K562 (cell line): ENCODE results near the gene SORCS1. TPM values are rescaled to one million over a fixed set of nuclear protein-coding genes. Genes with fewer than 3 reads are reported as not detected.

Experiments used
- ATAC-seq: fragments of 200-7000 bp; cut with Tn5 transposase; 3 replicates; pipeline ENCODE4 v1.9.1; 2020; ENCODE audit warnings: moderate library complexity
- BruUV-seq: library from RNA; stranded (reverse); fragments of 400-500 nt; replicated peaks from 2 replicates; lab custom pipeline; 2021; lab: Mats Ljungman, UMichigan
- CTCF ChIA-PET: fragments of 300-600 bp; formaldehyde crosslinking; extraction: SDS; loops from one replicate; lab custom pipeline; 2021; ENCODE audit warnings: low intra/inter-chr PET ratio; lab: Yijun Ruan, JAX
- POLR2A ChIA-PET: fragments of 300-600, 350-650 bp; sonication (Branson Sonifier 250); formaldehyde crosslinking; extraction: SDS; loops from one replicate; lab custom pipeline; 2021; ENCODE audit warnings: antibody characterized with exemption, inconsistent platforms; lab: Yijun Ruan, JAX
- DNase-seq, 4 experiments: peaks; one replicate each; pipeline versions ENCODE4 v3.0.0 to v3.0.0-alpha.2; 2011 to 2018; ENCODE audit warnings: low spot score in 3 of 4, mixed read lengths in 3 of 4; ENCODE audit errors: extremely low read depth in 1 of 4
- FAIRE-seq: peaks from 2 replicates; lab custom pipeline; 2011; peaks lifted over from hg19 to GRCh38; lab: Jason Lieb, UNC
- H2AFZ ChIP-seq: 2 replicates; pipeline ENCODE4 v1.6.0; 2011; ENCODE audit warnings: low read depth, low read length, control low read depth, inconsistent platforms
- H3K27ac ChIP-seq: fragments of 200-600 bp; 3 replicates; pipeline ENCODE4 v1.8.0; 2011; ENCODE audit warnings: low read depth, mild to moderate bottlenecking, control low read depth, inconsistent platforms, low read length, moderate library complexity, mixed read lengths; ENCODE audit errors: extremely low read depth
- H3K27me3 ChIP-seq, 2 experiments: fragments of 300-600 bp in 1 of 2; 2 replicates in 1 of 2; 3 replicates in 1 of 2; pipeline versions ENCODE4 v1.6.0 to v1.8.0; 2011; ENCODE audit warnings: inconsistent platforms in 2 of 2, low read length in 2 of 2, mild to moderate bottlenecking in 1 of 2, mixed read lengths in 1 of 2, moderate library complexity in 1 of 2; ENCODE audit not compliant: control insufficient read depth in 2 of 2, insufficient read depth in 2 of 2
- H3K36me3 ChIP-seq: fragments of 300-600 bp; 3 replicates; pipeline ENCODE4 v1.8.0; 2011; ENCODE audit warnings: mild to moderate bottlenecking, low read length, inconsistent platforms; ENCODE audit not compliant: control insufficient read depth, insufficient read depth
- H3K4me1 ChIP-seq, 2 experiments: fragments of 200-600 bp in 1 of 2; replicated peaks in 1 of 2; 2 replicates in 1 of 2; 3 replicates in 1 of 2; pipeline versions ENCODE4 v1.5.1 to v1.8.0; 2011; ENCODE audit warnings: inconsistent platforms in 2 of 2, low read length in 2 of 2, mild to moderate bottlenecking in 1 of 2, mixed read lengths in 1 of 2, moderate library complexity in 1 of 2; ENCODE audit not compliant: control insufficient read depth in 2 of 2, insufficient read depth in 2 of 2
- H3K4me2 ChIP-seq: 2 replicates; pipeline ENCODE4 v1.6.1; 2011; ENCODE audit warnings: low read length, control low read depth, inconsistent platforms, mixed read lengths; ENCODE audit not compliant: insufficient read depth
- H3K4me3 ChIP-seq: fragments of 200-600 bp; sonication (generic), shearing (Covaris generic); 2 replicates; pipeline ENCODE4 v1.5.1; 2016; ENCODE audit warnings: control low read depth, inconsistent platforms
- H3K79me2 ChIP-seq: fragments of 200-600 bp; 3 replicates; pipeline ENCODE4 v1.8.0; 2011; ENCODE audit warnings: low read length, inconsistent platforms; ENCODE audit not compliant: control insufficient read depth, insufficient read depth
- H3K9ac ChIP-seq, 2 experiments: 2 replicates each; pipeline versions ENCODE4 v1.6.0 to v1.6.1; 2011; ENCODE audit warnings: low read depth in 2 of 2, low read length in 2 of 2, control low read depth in 1 of 2, inconsistent platforms in 1 of 2, mild to moderate bottlenecking in 1 of 2, mixed read lengths in 1 of 2; ENCODE audit not compliant: insufficient read depth in 1 of 2
- H3K9me1 ChIP-seq: one replicate; pipeline ENCODE4 v1.6.0; 2011; ENCODE audit warnings: inconsistent platforms, mild to moderate bottlenecking, low read length, moderate library complexity; ENCODE audit not compliant: control insufficient read depth, insufficient read depth
- H3K9me3 ChIP-seq: replicated peaks from 2 replicates; pipeline ENCODE4 v1.5.1; 2011; ENCODE audit warnings: low read depth, low read length, inconsistent platforms; ENCODE audit not compliant: control insufficient read depth, insufficient read depth
- H4K20me1 ChIP-seq: replicated peaks from 2 replicates; pipeline ENCODE4 v1.6.1; 2011; ENCODE audit warnings: low read length, inconsistent platforms, mixed read lengths; ENCODE audit not compliant: control insufficient read depth, insufficient read depth
- COPS2 ChIP-seq: fragments of 450-650 bp; conservative IDR thresholded peaks from 2 replicates; pipeline ENCODE4 v1.6.1; 2016; ENCODE audit warnings: mild to moderate bottlenecking, moderate library complexity
- DIDO1 ChIP-seq: fragments of 450-650 bp; IDR thresholded peaks from 2 replicates; pipeline ENCODE4 v1.6.1; 2016; ENCODE audit warnings: low read depth, missing biosample characterization, missing genetic modification characterization
- ETS1 ChIP-seq: conservative IDR thresholded peaks from 2 replicates; pipeline ENCODE4 v1.6.1; 2011; ENCODE audit warnings: low read depth, mild to moderate bottlenecking, low read length; ENCODE audit not compliant: control insufficient read depth
- GABPA ChIP-seq: fragments of 200-800 bp; sonication (Bioruptor generic); conservative IDR thresholded peaks from 2 replicates; pipeline ENCODE4 v1.6.1; 2016; ENCODE audit warnings: low read depth, missing genetic modification characterization, missing compliant biosample characterization
- GTF3C2 ChIP-seq: IDR thresholded peaks from 3 replicates; pipeline ENCODE4 v1.6.1; 2011; ENCODE audit warnings: borderline replicate concordance, mild to moderate bottlenecking, moderate library complexity; ENCODE audit not compliant: insufficient read length; ENCODE audit errors: extremely low read depth
- LCOR ChIP-seq: sonication (generic); formaldehyde crosslinking; IDR thresholded peaks from 2 replicates; pipeline ENCODE4 v1.8.0; 2022; ENCODE audit warnings: mild to moderate bottlenecking, missing genetic modification reagents
- MEF2D ChIP-seq: conservative IDR thresholded peaks from 2 replicates; pipeline ENCODE4 v1.6.1; 2016; ENCODE audit warnings: low read depth, missing genetic modification characterization, missing compliant biosample characterization
- NFE2 ChIP-seq: IDR thresholded peaks from 2 replicates; pipeline ENCODE4 v1.6.1; 2014; ENCODE audit warnings: antibody characterized with exemption, low read depth
- PHB ChIP-seq: fragments of 250-450 bp; sonication (Bioruptor Pico); IDR thresholded peaks from 2 replicates; pipeline ENCODE4 v1.5.0; 2021
- PHF20 ChIP-seq: fragments of 450-650 bp; IDR thresholded peaks from 2 replicates; pipeline ENCODE4 v1.6.1; 2018; ENCODE audit not compliant: partially characterized antibody
- POLR2G ChIP-seq: fragments of 200-400 bp; formaldehyde crosslinking; IDR thresholded peaks from 2 replicates; pipeline ENCODE4 v1.6.1; 2017; ENCODE audit warnings: low read depth, mild to moderate bottlenecking, antibody characterized with exemption, low read length, moderate library complexity
- TCF7L2 ChIP-seq: fragments of 150-350 bp; IDR thresholded peaks from 2 replicates; pipeline ENCODE4 v1.6.1; 2016; ENCODE audit warnings: low read depth, mild to moderate bottlenecking, low read length, moderate library complexity
- VEZF1 ChIP-seq: fragments of 200-800 bp; sonication (Bioruptor generic); IDR thresholded peaks from 2 replicates; pipeline ENCODE4 v1.6.1; 2017; ENCODE audit warnings: missing genetic modification characterization, missing compliant biosample characterization
- ZBTB33 ChIP-seq: sonication (generic); formaldehyde crosslinking; IDR thresholded peaks from 2 replicates; pipeline ENCODE4 v1.8.1; 2023; ENCODE audit warnings: mild to moderate bottlenecking, missing genetic modification reagents
- WGBS: fragments of 100-300 bp; shearing (Covaris generic); methylation state at CpG from one replicate; pipeline ENCODE4 v1.1.6; 2016; ENCODE audit warnings: low coverage, mixed read lengths; ENCODE audit not compliant: insufficient coverage; ENCODE audit errors: missing lambda C conversion rate; 5-methylcytosine and 5-hydroxymethylcytosine counted together
- in situ Hi-C: fragments of 300-500 bp; cut with MboI; formaldehyde crosslinking; loops from 4 replicates; pipeline ENCODE4 v1.15.0; 2018; ENCODE audit warnings: inconsistent platforms, mixed read lengths
- intact Hi-C: fragments of 100-400 bp; cut with micrococcal nuclease; formaldehyde crosslinking; loops from 2 replicates; pipeline ENCODE4 v1.14.2; 2022
- polyA plus RNA-seq, 8 experiments: library from polyadenylated mRNA; depleted of rRNA in 4 of 8; stranded (reverse) in 5 of 8; unstranded in 3 of 8; fragments of >200 nt; fragmentation: Nextera tagmentation in 2 of 8; fragmentation: Illumina TruSeq in 1 of 8; extraction: Ambion mirVana in 2 of 8; extraction: Trizol in 1 of 8; gene quantifications; 2 replicates each; pipeline versions ENCODE4 v1.2.1 to v1.2.3, GENCODE V29; 2011 to 2014; ENCODE audit warnings: inconsistent platforms in 1 of 8, missing spikeins in 1 of 8
- total RNA-seq, 7 experiments: library from RNA; depleted of rRNA in 6 of 7; stranded (reverse); fragments of >200 nt in 6 of 7; fragmentation: Illumina TruSeq in 2 of 7; extraction: Trizol in 2 of 7; gene quantifications; 2 replicates each; pipeline versions ENCODE4 v1.2.1 to v1.2.3, GENCODE V29; 2011 to 2021; ENCODE audit warnings: low replicate concordance in 1 of 7

The SORCS1 gene
- total and polyA plus RNA-seq, 9 of the 15 experiments (the other 6 are each of a cell fraction or from before 2014, with no cell fraction given), result 1.5 to 3.9 (median 2.7) TPM

GRCh38 chr10:107064075-107064474 lies 100.4 kb downstream of the SORCS1 start:
- H3K79me2 ChIP-seq, result no peaks in the 10 kb centered on the region
- ATAC-seq (no peak), DNase-seq (no peak), FAIRE-seq (no peak)
- no peak overlapping the region for H3K4me2 ChIP-seq
- H3K4me3 ChIP-seq, result no peak overlapping the region
- in situ Hi-C loops (no loop called here), intact Hi-C loops (no loop called here)
- no peaks in the 10 kb centered on the region for H4K20me1 ChIP-seq
- WGBS, result 63% methylated on average over 5 of the region's 5 CpGs
- BruUV-seq, result no TSS peak
- H3K27me3 ChIP-seq, result no peaks in the 10 kb centered on the region
- CTCF ChIA-PET, result no interaction called here
- POLR2A ChIA-PET, result interaction anchor here (1.5 kb wide), 1 partner anchor 16 kb away, joined by 3 read pairs; no protein-coding TSS in a partner anchor
- H3K4me1 ChIP-seq, result peaks cover 0 to 11% of the 10 kb centered on the region in 2 experiments; a peak in 4 of 5 replicates
- no peaks in the 10 kb centered on the region for H3K9me1 ChIP-seq
- H2AFZ ChIP-seq, result no peak overlapping the region
- no peaks in the 10 kb centered on the region for H3K9me3 ChIP-seq
- no peaks in the 10 kb centered on the region for H3K36me3 ChIP-seq
- H3K27ac ChIP-seq, result no peak overlapping the region
- no peak overlapping the region for H3K9ac ChIP-seq
- TF ChIP-seq LCOR (CRISPR knock-in tag), result no peak
- TF ChIP-seq GABPA (tag), result no peak
- TF ChIP-seq ZBTB33 (CRISPR knock-in tag), result no peak
- no peak for TF ChIP-seq MEF2D (tag)
- no peak for TF ChIP-seq PHB (CRISPR knock-in tag)
- TF ChIP-seq GTF3C2, result no peak
- TF ChIP-seq PHF20, result no peak
- no peak for TF ChIP-seq NFE2
- no peak for TF ChIP-seq VEZF1 (CRISPR knock-in tag)
- TF ChIP-seq POLR2G, result no peak
- TF ChIP-seq TCF7L2, result no peak
- TF ChIP-seq COPS2, result no peak
- TF ChIP-seq DIDO1 (tag), result no peak
- TF ChIP-seq ETS1, result no peak
